ENCODE data around the gene RUNX3. TPM values are rescaled to one million over a fixed set of nuclear protein-coding genes. Genes with fewer than 3 reads are reported as not detected.

The RUNX3 gene
- total and polyA plus RNA-seq, 2 donors (not counting 1 experiment from before 2014, with no cell fraction given): 86.0 to 127 TPM

DNA sequence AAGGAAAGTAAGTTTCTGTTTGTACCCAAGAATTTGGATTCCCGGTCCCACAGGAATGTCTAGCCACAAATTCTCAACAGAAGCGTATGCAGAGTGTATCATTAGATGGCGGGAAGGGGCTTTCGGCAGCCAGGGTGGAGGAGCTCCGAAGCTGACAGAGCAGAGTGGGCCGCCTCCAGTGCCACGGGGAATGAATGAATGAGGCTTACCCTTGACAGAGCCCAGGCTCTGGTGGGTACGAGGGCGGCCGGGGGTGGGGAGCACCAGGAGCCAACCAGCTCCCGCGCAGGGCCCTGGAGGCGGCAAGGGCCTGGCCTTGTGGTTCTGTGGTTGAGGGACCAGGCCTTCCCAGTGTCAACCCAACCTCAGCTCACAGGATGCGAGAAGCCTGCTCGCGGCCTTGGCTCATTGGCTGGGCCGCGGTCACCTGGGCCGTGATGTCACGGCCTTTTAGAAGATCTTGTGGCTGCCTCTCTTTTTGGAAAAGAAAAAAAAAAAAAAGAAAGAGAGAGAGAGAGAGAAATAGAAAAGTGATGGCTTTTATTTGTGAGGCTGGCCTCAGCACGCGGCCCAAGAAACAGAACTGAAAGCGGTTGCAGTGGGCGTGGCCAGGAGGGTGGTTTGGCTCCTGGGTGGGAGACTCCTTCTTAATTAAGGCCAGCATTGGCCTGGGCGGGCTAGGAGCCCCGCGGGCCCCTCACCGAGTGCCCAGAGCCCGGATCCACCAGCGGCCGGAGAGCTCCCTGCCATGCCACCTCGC is 34.9 kb upstream of the RUNX3 start:
- H4K20me1 ChIP-seq (ENCODE audit: control insufficient read depth, insufficient read depth, low read length, poor library complexity, severe bottlenecking): no peaks in the 10 kb centered on the region
- no peaks in the 10 kb centered on the region for H3K27me3 ChIP-seq (replicated peaks in 1 of 4; ENCODE audit: control extremely low read depth in 1 of 4, control insufficient read depth in 3 of 4, insufficient read depth in 4 of 4, low read length in 3 of 4)
- Mint-ChIP-seq H3K9me3 (ENCODE audit: insufficient read depth) (no peaks in the 10 kb centered on the region), H3K4me3 (peak overlapping the region; percentile 79), H3K27me3 (no peaks in the 10 kb centered on the region), H3K4me1 (peaks cover 50% of the 10 kb centered on the region), H3K27ac (peak overlapping the region; percentile 89)
- peak overlapping the region; percentile 65 for H3K4me2 ChIP-seq (replicated peaks; ENCODE audit: low read depth, low read length, poor library complexity, severe bottlenecking)
- peak; percentile 88 for ATAC-seq (ENCODE audit: low read depth)
- TF ChIP-seq, protein P1, sequence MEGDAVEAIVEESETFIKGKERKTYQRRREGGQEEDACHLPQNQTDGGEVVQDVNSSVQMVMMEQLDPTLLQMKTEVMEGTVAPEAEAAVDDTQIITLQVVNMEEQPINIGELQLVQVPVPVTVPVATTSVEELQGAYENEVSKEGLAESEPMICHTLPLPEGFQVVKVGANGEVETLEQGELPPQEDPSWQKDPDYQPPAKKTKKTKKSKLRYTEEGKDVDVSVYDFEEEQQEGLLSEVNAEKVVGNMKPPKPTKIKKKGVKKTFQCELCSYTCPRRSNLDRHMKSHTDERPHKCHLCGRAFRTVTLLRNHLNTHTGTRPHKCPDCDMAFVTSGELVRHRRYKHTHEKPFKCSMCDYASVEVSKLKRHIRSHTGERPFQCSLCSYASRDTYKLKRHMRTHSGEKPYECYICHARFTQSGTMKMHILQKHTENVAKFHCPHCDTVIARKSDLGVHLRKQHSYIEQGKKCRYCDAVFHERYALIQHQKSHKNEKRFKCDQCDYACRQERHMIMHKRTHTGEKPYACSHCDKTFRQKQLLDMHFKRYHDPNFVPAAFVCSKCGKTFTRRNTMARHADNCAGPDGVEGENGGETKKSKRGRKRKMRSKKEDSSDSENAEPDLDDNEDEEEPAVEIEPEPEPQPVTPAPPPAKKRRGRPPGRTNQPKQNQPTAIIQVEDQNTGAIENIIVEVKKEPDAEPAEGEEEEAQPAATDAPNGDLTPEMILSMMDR (IDR thresholded peaks at IDR 0.05): no peak
- no peak for TF ChIP-seq EZH2 (IDR thresholded peaks at IDR 0.05; ENCODE audit: borderline replicate concordance, insufficient read depth, low read depth, low read length, poor library complexity, severe bottlenecking)
- H3K9ac ChIP-seq (ENCODE audit: low read length): peak overlapping the region; percentile 33
- peak overlapping the region in 4 of 5 experiments; percentile 10 to 40 (median 24) for H3K4me3 ChIP-seq (ENCODE audit: control extremely low read depth in 1 of 5, extremely low read depth in 1 of 5, insufficient read depth in 1 of 5, low read depth in 2 of 5, low read length in 4 of 5)
- H2AFZ ChIP-seq (ENCODE audit: insufficient read depth, low read depth, low read length, poor library complexity, severe bottlenecking): peak overlapping the region; percentile 25
- no peaks in the 10 kb centered on the region for H3K36me3 ChIP-seq (replicated peaks in 1 of 2; ENCODE audit: control extremely low read depth in 1 of 2, control insufficient read depth in 1 of 2, extremely low read depth in 1 of 2, insufficient read depth in 2 of 2, low read length in 1 of 2)
- H3K4me1 ChIP-seq (ENCODE audit: control insufficient read depth in 2 of 2, insufficient read depth in 2 of 2, low read length in 2 of 2): peaks cover 21 to 44% of the 10 kb centered on the region in 2 donors
- POLR2A ChIA-PET: interaction anchor here (0.6 to 4.0 kb wide), 10 partner anchors 9 to 283 kb away, joined by 3 to 22 read pairs (median 5); partner anchors contain the start of gene RUNX3
- H3K9me3 ChIP-seq (ENCODE audit: control extremely low read depth in 1 of 3, control insufficient read depth in 2 of 3, insufficient read depth in 1 of 3, low read length in 2 of 3): peaks cover 0 to 7% (median 0%) of the 10 kb centered on the region in 3 donors
- WGBS (ENCODE audit: insufficient coverage): 45% methylated on average over 29 of the region's 32 CpGs
- CTCF ChIA-PET: interaction anchor here (1.0 to 11.0 kb wide), 10 partner anchors 12 to 276 kb away, joined by 3 to 131 read pairs (median 6); no protein-coding TSS in a partner anchor
- peak overlapping the region; percentile 75 to 77 for H3K27ac ChIP-seq (ENCODE audit: low read length in 2 of 2)
- intact Hi-C loops (cut with micrococcal nuclease): loop anchor here (1.0 kb wide), 4 partner anchors 57 to 136 kb away; no protein-coding TSS in a partner anchor
- peak; percentile 93 for DNase-seq
- peaks cover 26% of the 10 kb centered on the region for H3K79me2 ChIP-seq (ENCODE audit: control insufficient read depth, insufficient read depth, low read length)
